Neural cell (in vitro differentiated cells): ENCODE results near the gene HLA-DMA.

ENCODE experiments used
- EZH2 ChIP-seq: fragments of 200-600, 300-800 bp; shearing (Covaris generic), sonication (generic); IDR thresholded peaks from 2 replicates; pipeline ENCODE4 v1.6.1; 2014; ENCODE audit warnings: antibody characterized with exemption, low read length, borderline replicate concordance, mild to moderate bottlenecking; ENCODE audit not compliant: insufficient read depth, poor library complexity, severe bottlenecking
- TF ChIP-seq, protein P1 (sequence below): fragments of 450-650 bp; IDR thresholded peaks from 2 replicates; pipeline ENCODE4 v1.5.1; 2014; ENCODE audit warnings: antibody characterized with exemption, mild to moderate bottlenecking, moderate library complexity; ENCODE audit not compliant: poor library complexity, severe bottlenecking

DNA sequence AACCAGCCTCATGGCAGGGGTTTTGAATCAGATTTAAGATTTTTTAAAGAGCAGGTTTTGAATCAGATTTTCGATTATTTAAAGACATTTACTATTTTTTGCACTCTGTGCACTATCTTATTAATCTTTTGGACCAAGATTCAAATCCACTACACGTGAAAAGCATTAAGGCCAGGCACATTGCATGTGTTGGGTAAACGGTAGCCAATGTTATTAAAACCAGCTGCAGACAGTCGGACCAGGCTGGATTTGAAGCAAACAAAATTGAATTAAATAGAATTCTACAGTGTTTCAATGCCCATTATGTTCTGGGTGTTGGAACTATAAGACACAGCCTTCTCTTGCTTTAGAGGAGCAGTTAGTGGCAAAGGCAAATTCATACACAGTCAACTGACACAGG, 48.8 kb upstream of the HLA-DMA start:
- TF ChIP-seq EZH2 = no peak
- TF ChIP-seq, protein P1, sequence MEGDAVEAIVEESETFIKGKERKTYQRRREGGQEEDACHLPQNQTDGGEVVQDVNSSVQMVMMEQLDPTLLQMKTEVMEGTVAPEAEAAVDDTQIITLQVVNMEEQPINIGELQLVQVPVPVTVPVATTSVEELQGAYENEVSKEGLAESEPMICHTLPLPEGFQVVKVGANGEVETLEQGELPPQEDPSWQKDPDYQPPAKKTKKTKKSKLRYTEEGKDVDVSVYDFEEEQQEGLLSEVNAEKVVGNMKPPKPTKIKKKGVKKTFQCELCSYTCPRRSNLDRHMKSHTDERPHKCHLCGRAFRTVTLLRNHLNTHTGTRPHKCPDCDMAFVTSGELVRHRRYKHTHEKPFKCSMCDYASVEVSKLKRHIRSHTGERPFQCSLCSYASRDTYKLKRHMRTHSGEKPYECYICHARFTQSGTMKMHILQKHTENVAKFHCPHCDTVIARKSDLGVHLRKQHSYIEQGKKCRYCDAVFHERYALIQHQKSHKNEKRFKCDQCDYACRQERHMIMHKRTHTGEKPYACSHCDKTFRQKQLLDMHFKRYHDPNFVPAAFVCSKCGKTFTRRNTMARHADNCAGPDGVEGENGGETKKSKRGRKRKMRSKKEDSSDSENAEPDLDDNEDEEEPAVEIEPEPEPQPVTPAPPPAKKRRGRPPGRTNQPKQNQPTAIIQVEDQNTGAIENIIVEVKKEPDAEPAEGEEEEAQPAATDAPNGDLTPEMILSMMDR = no peak
